CD4-positive, alpha-beta T cell treated with Interleukin-10 for 1 hour (primary cell): ENCODE data around the gene DNAJC30.
A peak's percentile ranks its signal among the peaks of the same experiment; 100 is the strongest.

ENCODE experiments used
- DNase-seq: peaks from one replicate; pipeline ENCODE4 v3.0.0-alpha.2; 2020

DNAJC30 gene

DNA sequence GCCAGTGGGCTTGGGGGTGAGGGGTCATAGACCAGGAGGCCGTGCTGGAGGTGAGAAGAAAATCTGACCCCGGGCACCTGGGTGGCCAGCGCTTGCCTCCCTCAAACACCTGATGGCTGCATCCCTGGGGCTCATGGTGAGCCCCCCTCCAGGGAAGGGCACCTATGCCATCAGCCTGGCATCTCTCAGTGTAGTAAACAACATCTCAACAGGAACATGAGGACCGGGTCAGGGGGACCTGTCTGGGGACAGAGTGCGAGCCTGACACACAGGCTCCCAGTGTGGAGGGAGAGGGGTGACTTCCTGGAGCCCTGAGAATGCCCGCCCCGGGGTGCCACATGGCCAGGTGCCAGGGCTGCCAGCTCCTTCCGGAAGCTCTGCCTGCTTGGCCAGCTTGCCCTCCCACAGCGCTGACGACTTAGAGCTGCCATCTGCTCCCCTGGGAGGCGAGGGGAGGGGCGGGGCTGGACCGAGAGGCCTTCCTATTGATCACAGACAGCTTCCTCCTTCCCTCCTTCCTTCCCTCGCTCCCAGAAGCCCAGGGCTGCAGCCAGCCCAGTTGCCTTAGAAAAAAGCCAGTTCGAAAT is 23.9 kb upstream of the DNAJC30 start:
- DNase-seq = peak; percentile 24

DNA sequence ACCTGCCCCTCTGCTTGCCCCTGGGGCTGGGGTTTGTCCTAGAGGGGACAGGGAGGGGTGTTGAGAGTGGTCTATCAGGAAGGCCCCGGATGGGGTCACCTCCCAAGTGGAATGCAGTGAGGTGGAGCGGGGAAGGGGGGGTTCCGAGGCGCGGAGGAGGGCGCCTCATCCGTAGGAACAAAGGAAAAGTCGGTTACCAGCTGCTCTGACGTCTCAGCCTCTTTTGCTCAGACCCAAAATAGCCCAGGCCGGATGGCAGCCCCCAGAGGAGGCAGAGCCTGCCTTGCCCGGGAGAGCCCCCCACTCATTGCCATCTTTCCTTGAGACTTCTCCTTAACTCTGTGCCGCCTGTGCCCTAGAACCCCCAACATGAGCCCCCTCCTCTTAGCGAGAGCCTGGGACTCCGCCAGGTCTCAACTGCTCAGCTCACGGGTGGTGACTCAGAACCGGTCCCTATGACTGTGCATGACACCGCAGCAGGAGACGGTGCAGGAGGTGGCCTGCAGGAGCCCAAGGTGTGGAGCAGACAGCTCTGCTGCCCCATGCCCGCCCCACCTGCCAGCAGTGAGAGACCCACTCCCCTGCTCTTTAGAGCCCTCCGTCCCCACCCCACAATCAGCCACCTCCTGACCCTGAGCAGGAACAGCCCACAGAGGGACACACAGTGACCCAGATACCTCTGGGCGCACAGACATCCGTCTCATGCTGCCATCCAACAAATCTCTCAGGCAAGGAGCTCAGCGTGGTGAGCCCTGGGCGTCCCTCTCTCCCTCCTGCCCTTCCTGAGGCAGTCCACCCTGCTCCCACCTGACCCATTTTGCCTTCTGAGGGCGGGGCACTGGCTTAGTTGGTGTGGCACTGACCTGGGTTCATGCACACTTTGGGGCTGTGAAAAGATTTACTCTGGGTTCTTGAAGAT is 23.1 kb upstream of the DNAJC30 start:
- no peak for DNase-seq

DNA sequence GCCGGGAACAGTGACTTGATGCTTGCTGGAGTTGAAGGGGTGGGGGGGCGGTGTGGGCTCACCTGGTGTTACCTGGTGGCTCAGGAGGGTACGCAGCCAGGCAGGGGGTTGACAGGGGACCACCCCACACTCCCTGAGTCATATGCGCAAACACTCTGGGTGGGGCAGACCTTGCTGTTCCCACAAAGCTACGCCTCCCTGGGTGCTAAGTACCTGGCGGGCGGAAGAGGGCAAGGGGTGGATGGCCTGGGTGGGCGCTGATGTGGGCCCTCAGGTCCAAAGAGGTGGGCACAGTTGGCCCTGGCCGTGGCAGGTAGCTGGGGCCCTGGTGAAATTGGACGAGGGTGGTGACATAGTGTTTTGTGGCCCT is 22.3 kb upstream of the DNAJC30 start:
- DNase-seq = no peak

DNA sequence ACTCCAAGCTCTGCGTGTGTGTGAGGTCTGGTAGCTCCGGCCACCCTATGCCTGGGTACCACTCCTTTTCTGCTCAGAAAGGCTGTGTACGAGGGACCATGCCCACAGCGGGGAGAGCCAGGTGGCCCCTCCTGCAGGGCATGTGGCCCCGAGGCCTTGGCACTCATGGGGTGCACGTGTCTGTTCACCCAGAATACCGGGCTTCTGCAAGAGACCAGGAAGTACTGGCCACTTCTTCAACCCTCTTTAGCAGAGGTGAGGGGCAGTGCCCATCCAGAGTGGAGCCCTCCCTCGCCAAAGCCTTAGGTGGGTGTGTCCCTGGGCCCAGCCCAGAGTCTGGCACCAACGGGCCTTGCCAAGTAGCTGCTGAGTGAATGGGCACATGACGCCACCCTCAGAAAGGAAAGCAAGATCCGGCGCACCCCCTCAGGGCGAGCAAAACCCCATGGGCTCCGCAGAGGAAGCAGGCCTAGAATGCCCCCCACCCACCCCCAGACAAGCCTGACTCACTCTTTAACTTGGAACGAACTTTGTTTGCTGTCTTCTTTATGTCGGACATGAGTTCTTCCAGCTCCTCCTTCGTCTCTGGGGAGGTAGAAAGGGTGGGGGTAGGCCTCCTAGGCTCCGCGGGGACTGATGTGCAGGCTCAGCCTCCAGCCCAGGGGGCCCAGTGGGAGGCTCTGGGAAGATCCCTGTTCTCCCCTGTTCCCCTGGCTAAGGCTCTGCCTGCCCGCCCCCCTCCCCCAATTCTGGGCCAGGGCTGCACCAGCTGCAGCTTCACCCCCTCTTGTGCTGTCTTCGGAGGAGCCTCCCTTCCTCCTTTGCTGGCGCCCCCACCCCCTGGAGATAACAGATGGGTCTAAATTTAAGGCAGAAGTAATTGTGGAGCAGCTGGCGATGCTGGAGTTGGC is 21.6 kb upstream of the DNAJC30 start:
- no peak for DNase-seq

DNA sequence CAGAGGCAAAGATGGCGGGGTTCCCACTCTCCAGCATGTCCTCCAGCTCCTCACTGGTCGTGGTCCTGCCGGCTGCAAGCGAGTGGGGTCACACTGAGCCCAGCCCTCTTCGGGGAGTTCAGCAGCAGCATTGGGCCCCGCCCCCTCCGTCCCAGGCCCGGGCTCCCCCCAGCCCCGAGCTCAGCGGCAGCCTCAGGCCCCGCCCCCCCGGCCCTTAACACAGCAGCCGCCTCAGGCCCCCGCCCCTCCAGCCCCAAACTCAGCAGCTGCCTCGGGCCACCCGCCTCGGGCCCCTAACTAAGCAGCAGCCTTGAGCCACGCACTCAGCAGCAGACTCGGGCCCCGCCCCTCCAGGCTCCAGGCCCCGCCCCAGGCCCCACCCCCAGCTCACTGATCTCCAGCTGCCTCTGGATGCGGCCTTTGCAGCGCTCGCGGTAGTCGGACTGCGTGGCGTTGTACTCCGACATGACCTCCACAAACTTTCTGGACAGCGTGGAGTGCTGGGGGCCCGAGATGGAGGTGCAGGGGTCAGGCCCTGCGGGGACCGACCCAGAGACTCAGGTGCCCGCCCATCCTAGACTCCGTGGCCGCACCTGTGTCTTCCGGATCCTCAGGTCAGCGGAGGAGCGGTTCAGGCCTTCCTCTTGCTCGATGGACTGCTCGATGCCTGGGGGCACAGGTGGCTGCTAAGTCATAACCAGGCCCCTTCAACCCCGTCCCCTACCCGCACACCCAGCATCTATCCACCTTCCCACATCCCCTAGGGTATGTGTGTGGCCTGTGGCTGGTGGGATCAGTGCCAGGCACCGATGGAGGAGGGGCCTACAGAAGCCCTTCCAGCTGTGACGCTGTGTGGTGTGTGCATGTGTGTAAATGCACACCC is 20.7 kb upstream of the DNAJC30 start:
- DNase-seq = peak; percentile 30

DNA sequence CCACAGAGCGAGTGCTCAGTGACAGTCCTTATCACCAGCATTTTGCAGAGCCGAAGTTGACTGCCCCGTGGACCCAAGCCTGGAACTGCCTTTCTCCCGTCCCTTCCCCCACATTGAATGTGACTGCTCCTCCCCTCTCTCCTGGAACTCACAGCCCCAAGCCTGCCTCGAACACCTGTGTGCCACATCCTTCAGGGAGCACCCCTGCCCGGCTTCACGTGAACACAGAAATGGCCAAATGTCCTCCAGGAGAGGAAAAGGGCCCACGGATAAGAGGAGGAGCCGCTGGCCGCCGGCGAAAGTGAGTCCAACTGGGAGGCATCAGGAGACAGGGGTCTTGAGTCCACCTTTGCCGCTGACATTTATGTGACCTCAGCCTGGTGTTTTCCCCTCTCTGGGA is 20.0 kb upstream of the DNAJC30 start:
- no peak for DNase-seq

DNA sequence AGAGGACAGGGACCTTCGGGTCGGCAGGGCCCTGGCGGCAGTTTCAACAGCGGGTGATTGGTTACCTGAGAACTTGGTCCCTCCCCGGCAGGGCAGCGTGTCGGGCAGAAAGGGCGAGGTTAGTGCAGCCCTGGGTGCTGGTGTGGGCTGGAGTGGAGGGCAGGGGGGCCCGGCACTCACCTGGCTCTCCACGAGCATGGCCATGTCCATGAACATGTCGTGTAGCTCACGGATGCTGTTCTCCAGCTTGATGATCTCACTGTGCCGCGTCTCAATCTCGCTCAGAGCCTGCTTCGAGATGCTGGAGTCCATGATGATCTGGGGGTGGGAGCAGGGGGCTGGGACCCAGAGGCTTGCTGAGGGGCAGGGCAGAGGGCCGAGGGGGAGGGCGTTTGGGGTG is 19.4 kb upstream of the DNAJC30 start:
- no peak for DNase-seq

DNA sequence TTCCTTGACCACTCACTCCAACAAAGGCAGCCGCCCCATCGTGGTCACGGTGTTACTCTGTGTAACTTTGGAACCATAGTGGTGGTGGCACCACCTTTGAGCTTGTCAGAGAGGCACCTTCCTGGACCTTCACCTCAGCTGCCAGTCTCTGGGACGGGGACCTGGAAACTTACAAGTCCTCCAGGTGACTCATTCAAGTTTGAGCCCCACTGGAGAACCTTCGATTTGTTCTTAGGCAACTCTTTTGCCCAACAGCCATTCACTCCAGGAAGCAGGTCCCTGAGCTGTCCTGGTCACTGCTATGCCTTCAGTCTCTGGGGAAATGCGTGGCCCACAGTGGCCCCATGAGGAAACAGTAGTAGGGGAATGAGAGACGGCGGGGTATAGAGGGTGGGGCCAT is 19.0 kb upstream of the DNAJC30 start:
- no peak for DNase-seq

DNA sequence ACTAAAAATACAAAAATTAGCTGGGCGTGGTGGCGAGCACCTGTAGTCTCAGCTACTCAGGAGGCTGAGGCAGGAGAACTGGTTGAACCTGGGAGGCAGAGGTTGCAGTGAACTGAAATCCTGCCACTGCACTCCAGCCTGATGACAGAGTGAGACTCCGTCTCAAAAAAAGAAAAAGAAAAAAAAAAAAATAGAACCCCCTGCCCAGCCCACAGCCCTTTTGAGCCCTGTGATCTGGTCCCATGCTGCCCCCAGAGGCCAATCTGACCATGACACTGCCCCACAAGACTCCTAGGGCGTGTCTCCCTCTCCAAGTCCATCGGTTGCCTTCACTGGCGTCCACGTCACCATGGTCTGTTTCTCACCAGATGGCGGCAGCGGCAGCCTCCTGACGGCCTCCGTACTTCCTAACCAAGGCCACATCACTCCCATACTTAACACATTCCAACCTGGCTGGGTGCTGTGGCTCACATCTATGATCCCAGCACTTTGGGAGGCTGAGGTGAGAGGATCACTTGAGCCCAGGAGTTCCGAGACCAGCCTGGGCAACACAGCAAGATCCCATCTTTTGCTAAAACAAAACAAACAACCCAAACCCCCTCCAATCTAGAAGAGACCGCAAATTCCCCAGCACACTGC is 18.2 kb upstream of the DNAJC30 start:
- peak; percentile 46 for DNase-seq

DNA sequence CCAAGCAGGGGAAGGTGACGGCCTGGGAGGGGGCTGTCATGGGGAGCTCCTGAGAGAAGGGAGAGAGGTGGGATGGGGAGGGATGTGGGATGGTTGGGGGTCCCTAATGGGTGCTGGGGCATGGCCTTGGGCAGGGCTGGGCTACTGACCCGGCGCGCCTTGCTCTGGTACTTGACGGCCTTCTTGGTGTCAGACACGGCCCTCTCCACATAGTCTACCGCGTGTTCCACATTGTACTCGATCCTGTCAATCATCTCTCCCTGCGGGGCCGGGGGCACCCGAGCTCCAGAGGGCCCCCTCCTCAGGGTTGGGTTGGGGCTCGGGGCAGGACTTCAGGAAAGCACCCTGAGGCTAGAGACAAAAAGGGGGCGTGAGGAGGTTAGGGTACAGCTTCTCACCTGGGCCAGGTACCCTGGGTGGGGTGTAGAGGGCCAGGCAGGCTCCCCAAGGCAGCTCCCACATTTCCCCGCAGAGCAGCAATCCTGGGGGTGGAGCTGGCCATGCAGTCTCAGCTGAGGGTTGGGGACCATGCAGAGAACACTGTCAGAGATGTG is 17.4 kb upstream of the DNAJC30 start:
- no peak for DNase-seq

DNA sequence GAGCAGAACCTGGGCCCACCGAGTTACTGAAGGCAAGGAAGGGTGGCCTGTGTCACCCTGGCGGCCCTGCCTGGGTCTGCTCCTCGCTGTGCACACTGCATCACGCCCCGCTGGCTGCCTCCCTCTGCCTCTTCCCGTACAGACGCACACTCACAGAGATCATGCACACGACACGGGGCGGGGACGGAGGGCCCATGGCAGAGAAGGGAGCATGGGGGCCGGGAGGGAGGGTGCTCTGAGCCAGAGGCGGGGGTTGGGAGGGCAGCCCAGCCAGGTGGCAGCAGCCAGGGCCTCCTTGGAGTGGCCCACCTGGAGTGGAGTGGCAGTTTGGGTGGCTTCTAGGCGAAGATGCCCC is 16.8 kb upstream of the DNAJC30 start:
- DNase-seq = no peak

DNA sequence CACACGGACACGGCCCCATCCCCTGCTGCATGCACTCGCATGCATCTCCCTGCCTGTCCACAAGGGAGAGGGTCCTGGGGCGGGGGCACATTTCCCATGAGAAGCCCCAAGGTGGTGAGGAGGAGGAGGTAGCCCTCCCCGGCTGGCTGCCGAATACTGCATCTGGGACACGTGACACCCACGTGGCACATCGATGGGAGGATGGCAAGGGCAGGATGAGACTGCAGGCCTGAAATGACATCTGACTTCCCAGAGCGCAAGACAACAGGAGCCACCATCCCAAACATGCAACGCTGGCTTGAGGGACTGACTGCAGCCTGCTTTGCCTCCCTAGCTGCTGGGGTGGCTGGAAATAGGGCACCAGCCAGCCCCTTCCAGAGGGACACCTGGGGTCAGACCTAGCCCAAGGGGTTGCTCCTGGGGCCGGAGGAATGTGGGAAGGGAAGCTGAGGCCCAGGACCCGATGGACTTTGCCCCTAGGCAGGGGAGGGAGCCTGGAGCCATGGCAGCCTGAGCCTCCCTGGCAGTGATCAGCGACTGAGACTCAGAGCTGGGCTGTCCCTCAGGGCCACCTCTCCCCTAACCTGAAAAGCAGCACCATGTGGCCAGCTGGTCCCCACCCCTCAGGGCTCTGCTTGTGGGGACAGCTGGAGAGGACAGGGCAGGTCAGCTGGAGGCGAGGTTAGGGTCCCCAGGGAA is 16.3 kb upstream of the DNAJC30 start:
- no peak for DNase-seq

DNA sequence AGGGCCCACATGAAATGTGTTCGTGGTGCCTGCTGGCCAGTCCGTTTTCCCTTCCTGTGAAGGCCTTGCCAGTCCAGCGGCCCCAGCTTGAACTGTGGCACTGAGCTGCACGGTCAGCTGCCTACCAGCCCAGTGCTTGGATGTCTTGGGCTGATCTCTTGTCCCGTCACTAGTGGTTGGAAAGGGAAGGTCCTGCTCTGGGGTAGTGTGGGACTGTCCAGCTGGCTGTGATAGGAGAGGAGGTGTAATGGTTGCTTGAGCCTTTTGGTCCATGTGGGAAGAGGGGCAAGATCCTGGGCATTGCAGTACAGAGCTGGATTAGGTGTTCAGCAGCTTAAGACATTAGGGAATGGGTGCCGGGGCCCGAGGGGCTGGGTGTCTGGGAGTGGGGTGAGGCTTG is 15.2 kb upstream of the DNAJC30 start:
- no peak for DNase-seq

DNA sequence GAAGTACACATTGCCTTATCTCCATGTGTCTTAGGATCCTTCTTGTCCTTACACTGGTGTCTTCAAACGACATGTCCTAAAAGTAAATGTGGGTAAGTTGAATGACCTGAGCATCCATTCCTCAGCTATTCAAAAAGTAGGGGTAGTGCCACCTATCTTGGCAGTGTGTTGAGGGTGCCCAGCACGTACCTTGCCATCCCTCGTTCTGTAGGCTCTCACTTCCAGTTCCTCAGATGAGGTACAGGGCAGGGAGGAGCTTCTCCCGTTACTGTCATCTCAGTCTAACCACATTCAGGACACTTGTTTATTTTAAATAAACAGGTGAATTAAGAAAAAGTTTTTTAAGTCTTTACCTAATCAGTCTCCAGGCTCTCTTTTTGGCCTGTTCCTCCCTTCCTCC is 13.1 kb upstream of the DNAJC30 start:
- no peak for DNase-seq

DNA sequence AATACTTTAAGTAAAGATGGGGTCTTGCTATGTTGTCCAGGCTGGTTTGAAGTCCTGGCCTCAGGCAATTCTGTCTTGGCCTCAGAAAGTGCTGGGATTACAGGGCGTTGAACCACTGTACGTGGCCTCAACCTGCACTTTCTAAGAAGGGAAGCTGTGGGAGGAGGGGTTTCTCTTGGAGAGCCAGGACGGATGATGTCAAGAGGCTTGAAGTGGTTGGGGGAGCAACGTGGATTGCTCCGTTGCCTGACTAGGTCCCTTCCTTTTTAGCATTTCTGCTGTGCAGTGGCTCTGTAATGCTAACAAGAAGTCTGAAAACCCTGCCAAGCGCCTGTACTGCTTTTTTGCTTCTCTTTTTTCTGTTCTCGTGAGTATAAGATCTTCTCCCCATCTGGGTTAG is 7.4 kb upstream of the DNAJC30 start:
- no peak for DNase-seq

DNA sequence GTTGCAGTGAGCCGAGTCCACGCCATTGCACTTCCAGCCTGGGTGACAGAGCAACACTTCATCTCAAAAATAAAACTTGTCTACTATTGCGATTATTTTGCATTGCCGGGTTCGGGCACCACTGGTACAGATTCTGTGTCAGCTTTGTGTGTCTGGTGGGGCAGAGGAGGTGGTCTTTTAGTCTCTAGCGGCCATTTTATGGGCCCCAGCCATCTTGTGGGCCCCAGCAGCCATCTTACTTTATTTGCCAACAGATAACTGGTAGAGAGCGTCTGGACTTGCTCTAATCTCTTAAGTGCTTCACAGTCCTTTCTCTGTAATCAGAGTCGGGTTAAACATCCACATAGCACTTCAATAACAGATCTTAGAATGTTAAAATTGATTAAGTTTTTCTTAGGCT is 5.0 kb upstream of the DNAJC30 start:
- no peak for DNase-seq

DNA sequence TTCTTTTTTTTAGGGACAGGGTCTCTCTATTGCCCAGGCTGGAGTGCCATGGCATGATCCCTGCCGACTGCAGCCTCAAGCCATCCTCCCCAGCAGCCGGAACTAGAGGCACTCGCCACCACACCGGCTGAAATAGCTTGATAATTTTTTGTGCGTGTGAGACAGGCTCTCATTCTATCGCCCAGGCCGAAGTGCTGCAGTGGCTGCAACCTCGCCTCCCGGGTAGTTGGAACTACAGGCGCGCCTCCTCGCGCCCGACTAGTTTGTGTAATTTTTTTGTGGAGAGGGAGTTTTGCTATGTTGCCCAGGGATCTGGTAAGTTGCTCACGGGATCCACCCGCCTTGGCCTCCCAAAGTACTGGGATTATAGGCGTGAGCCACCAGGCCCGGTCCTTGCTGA is 2.1 kb upstream of the DNAJC30 start:
- no peak for DNase-seq

DNA sequence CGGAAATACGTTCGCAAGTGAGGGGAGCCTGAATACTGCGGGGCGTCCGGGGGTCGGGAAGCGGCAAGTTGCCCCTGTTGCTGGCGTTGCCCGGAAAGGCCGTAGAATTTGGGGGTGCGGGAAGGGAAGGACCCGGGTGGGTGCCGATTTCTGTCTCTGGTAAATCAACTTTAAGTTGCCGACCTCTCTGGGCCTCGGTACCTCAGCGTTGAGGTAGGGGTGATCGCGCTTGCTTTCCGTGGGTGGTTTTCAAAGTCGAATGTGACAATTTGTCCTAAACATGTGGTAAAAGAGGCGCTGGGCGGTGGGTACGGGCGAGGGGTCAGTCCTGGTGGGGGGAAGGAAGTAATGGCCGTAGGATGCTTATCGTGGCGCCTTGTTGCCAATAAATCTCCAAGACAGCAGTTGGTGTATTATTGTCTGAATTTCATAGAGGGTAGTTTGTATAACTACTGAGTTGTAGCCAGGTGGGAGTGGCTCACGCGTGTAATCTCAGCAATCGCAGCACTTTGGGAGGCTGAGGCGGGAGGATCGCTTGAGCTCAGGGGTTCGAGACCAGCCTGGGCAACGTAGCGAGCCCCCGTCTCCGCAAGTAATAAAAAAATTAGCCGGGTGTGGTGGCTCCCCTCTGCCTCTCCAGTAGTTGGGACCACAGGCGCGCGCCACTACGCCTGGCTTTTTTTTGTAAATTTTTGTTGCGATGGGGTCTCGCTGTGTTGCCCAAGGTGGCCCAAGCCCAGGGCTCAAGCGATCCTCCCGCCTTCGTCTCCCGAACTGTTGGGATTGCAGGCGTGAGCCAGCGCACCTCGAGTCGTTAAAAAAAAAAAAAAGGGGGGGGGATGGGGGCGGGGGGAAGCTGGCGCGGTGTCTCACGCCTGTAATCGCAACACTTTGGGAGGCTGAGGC is 788 bp upstream of the DNAJC30 start:
- DNase-seq = no peak

DNA sequence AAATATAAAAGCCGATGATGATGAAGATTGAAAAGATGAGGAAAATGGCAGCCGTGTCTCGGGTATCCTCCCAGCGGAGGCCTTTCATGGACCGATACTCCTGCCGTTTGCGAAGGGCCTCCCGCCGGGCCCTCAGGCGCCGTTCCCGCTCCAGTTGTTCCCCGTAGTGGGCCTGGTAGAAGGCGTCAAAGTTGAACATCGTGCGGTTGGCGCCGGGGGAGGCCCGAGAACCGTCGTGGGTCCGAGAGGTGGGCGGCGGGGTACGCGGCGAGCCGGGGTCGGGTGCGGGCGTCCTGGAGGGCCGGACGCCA is 553 bp downstream of the DNAJC30 start:
- no peak for DNase-seq

DNA sequence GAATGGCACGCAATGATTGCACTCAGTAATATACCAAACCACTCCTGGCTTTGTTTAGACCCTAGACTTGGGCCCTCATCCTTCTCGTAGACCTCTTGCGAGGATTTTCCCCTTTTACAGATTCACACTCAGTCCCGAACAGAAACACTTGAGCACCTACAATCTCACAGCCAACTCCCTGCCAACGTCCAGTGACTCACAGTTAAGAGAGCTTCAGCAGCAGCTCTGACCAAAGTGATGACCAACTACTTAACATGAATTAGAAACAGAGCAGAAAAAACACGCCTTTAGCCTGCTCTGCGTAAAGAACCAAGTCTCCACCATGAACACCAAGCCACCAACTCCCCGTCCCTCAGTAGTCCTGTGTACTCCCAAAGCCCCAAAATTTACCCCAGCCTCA is 2.2 kb downstream of the DNAJC30 start:
- no peak for DNase-seq
